Stimulated activated CD4-positive, alpha-beta T cell treated with anti-CD3 and anti-CD28 coated beads, Interleukin-15, amount 100 ng/mL, for 1 hour (primary cell): Measurements from ENCODE around the gene SAMD4A.

Experiments
- DNase-seq, 2 donors: peaks; one replicate each; pipeline ENCODE4 v3.0.0-alpha.2; 2020; ENCODE audit warnings: low read depth in 1 of 2, low spot score in 1 of 2

Gene SAMD4A

GRCh38 chr14:54564868-54565784 is 1.8 kb upstream of the SAMD4A start:
- DNase-seq = peak; percentile 31 to 32

- peak; percentile 65 to 76 for DNase-seq
Observed at GRCh38 chr14:54565785-54566409, 1.0 kb upstream of the SAMD4A start.

DNA sequence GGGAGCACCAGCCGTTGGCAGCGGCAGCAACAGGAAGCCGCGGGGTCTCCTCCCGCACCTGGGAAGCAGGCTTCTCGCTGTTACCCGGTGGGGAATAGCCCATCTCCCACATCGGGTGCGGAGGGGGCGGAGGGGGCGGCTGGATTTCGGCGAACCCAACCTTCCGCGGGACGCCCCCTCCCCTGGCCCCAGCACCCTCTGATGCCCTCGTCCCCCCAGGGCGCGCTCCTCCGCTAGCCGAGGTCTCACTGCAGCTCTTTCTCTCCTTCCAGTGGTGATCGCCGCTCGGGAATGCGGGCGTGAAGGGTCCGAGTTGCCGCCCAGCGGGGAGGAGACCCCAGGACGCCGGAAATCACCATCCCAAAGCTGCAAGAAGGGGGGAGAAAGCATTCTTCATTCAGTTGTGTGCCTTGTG is 303 bp downstream of the SAMD4A start:
- DNase-seq = peak in 1 of 2 donors; percentile 12

- peak in 1 of 2 donors; percentile 17 for DNase-seq
Observed at GRCh38 chr14:54567639-54568561, 972 bp downstream of the SAMD4A start.

DNA sequence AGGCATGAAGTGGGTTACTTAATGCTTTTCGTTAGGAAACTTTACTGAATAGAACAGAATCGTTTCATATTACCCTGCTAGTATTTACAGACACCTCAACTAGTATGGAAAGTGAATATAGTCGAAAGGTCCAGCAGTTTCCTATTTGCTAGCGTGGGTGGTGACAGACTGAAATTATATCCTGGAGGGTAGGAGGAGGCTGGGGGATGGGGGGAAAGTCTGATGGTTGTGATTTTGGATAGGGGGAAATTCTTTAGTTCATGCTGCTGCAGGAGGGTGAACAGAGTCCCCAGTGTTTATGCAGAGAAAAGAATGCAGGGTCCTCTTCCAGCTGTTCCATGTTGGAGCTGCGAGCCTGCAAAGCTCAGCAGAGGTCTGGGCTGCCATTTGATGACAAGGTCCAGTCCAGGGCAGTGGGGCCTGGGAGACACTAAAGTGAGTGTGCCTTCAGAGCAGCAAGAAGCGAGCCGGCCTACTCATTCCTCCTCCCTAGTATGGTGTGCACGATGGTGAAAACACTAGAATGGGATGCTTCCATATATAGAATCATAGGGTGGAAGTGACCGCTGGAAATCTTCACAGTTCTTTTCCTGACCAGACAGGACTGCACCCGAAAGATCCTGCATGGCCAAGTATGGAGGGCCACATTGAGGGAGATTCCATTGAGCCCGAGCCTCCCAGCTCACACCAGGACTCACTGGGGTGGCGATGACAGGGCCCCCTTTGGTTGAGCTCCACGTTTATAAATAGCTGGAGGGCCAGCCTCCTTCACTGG is 2.1 kb downstream of the SAMD4A start:
- no peak for DNase-seq

DNA sequence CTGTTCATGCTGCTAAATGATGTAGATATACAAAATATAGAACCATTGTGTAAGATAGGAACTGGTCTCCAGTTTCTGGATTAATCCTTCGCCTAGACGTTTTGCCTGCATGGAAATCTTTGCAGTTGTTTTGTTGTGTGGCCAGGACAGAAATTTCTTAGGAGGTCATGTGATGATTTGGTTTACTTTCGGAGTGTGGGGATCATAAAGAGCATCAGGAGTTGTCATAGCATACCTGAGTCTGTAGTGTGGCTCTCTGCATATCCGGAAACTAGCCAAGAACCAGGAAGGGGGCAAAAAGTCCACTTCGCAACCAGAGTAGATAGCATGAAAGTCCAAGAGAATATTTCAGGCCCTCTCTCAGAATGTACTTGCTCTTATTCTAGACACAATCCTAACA is 3.1 kb downstream of the SAMD4A start:
- no peak for DNase-seq

- DNase-seq = no peak
Observed at GRCh38 chr14:54570631-54571415, 3.9 kb downstream of the SAMD4A start.

DNA sequence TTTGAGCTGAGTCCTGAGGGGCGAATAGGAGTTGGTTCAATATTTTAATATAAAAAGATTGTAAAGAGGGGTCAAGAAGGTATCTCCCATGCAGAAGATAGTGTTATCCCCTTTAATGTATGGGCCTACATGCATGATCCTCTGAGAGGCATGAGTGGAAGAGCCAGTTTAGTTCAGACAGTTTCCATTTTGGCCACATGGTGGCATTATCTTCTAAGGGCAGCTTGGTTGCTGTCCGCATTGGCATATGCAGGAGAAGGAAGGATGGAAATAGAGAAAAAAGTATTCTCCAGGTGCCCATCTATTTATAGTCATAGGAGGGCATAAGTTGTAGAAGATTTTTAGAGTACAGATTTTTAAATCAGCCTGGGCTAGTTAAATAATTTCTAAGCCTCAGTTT is 5.4 kb downstream of the SAMD4A start:
- no peak for DNase-seq

DNA sequence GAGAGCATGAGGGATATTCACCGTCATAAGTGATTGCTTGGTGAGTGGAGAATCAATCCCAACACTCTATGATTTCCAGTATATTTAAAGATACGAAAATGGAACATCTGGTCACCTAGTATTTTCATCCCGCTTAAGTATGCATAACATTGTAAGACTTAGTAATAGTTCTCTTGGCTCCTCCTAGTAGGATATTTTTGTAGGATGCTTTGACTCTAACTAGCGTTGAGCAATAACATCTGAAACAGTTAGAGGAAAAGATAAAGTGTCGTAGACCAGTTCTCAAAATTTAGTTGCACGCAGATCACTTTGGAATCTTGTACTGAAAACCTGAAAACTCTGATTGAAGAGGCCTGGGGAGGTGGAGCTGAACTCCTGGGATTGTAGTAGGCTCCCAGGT is 7.6 kb downstream of the SAMD4A start:
- no peak for DNase-seq

GRCh38 chr14:54577494-54577893 is 10.6 kb downstream of the SAMD4A start:
- DNase-seq = no peak

GRCh38 chr14:54577977-54578376 is 11.0 kb downstream of the SAMD4A start:
- no peak for DNase-seq

GRCh38 chr14:54579621-54580020 is 12.7 kb downstream of the SAMD4A start:
- DNase-seq = no peak

GRCh38 chr14:54580933-54581332 is 14.0 kb downstream of the SAMD4A start:
- no peak for DNase-seq

DNA sequence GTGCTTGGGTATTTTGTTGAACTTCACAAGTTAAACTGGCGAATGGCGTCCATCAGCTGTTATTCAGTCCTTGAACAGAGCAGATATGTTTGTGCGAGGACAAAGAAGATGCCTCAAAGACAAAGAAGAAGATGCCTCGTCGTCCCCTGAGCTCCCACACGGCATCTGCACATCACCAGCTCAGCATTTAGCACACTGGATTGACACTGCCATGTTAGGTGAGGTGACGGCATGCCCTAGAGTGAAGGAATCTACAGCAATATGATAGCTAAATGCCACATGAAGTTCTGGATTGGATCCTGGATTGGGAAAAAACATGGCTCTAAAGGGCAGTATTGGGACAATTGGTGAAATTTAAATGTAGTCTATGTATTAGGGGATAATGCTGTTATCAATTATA is 15.4 kb downstream of the SAMD4A start:
- no peak for DNase-seq

DNA sequence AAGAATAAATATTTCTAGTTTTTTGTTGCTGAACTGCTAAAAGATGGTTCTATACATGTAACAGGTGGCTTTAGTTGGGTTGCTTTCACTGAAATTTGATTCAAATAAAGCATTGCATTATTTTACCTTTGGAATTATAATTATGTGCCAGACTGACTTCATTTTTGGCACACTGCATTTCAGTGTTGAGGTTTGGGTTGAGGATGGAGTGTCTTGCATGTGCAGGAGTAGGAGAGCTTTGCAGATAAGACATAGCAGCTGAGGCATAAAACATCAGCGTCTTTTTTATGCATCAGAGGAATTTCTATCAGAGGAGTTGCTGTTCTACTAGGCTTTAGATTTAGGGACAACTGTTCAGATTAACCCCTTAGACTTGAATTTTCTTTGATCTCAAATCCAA is 17.2 kb downstream of the SAMD4A start:
- no peak for DNase-seq

GRCh38 chr14:54585214-54585613 is 18.3 kb downstream of the SAMD4A start:
- no peak for DNase-seq

- DNase-seq = no peak
Observed at GRCh38 chr14:54589076-54589475, 22.1 kb downstream of the SAMD4A start.

GRCh38 chr14:54589843-54590242 is 22.9 kb downstream of the SAMD4A start:
- DNase-seq = no peak

GRCh38 chr14:54590481-54590880 is 23.6 kb downstream of the SAMD4A start:
- no peak for DNase-seq

DNA sequence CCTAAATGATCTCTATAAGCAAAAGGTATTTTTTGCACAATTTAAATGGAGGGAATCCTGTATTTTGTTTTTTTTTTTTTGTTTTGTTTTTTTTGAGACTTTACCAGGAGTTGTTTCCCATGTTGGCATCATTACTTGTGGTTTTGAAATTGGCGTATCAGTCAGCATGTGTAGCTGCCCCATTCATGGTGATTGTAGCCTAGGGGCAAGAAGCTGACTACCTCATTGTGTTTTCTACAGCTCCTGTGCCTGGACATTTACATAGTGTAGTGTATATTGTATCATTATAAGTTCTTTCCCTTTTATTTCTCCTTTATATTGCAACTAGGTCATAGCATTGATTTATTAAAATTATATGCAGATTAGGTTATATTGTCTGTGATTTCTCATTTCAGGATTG is 24.5 kb downstream of the SAMD4A start:
- no peak for DNase-seq
